IMR-90 (cell line): ENCODE results near the gene TSEN15. TPM values are rescaled to one million over a fixed set of nuclear protein-coding genes. Genes with fewer than 3 reads are reported as not detected.

Experiments used
- ATAC-seq: fragments of 200-7000 bp; cut with Tn5 transposase; 2 replicates; pipeline ENCODE4 v1.9.1; 2020; ENCODE audit warnings: low read depth, mild to moderate bottlenecking, moderate library complexity
- BruUV-seq: library from RNA; stranded (reverse); fragments of 400-500 nt; replicated peaks from 2 replicates; lab custom pipeline; 2021; lab: Mats Ljungman, UMichigan
- CTCF ChIA-PET: fragments of 300-600 bp; formaldehyde crosslinking; extraction: SDS; loops from one replicate; lab custom pipeline; 2021; ENCODE audit warnings: antibody characterized with exemption; lab: Yijun Ruan, JAX
- POLR2A ChIA-PET: fragments of 300-600 bp; sonication (Branson Sonifier 250); formaldehyde crosslinking; loops from one replicate; lab custom pipeline; 2022; ENCODE audit warnings: antibody characterized with exemption; ENCODE audit not compliant: unreplicated experiment; lab: Charles Lee
- DNase-seq: peaks from one replicate; pipeline ENCODE4 v3.0.0; 2013
- H2AFZ ChIP-seq: replicated peaks from 2 replicates; pipeline ENCODE3; 2013; ENCODE audit warnings: low read length, mild to moderate bottlenecking; ENCODE audit not compliant: poor library complexity
- H2AK5ac ChIP-seq: 2 replicates; pipeline ENCODE4 v1.6.1; 2013; ENCODE audit warnings: low read depth, low read length, inconsistent platforms
- H2AK9ac ChIP-seq: replicated peaks from 2 replicates; pipeline ENCODE3; 2013; ENCODE audit warnings: mild to moderate bottlenecking, low read depth, low read length, moderate library complexity; ENCODE audit not compliant: poor library complexity
- H2BK120ac ChIP-seq: 2 replicates; pipeline ENCODE4 v1.6.1; 2013; ENCODE audit warnings: low read depth, low read length, inconsistent platforms
- H2BK15ac ChIP-seq: 3 replicates; pipeline ENCODE4 v1.6.1; 2013; ENCODE audit warnings: low read depth, low read length, inconsistent platforms
- H2BK20ac ChIP-seq: 2 replicates; pipeline ENCODE4 v1.6.1; 2013; ENCODE audit warnings: low read depth, mild to moderate bottlenecking, inconsistent platforms, low read length, moderate library complexity
- H2BK5ac ChIP-seq: 2 replicates; pipeline ENCODE4 v1.6.1; 2013; ENCODE audit warnings: mild to moderate bottlenecking, low read depth, low read length, inconsistent platforms; ENCODE audit not compliant: poor library complexity, severe bottlenecking
- H3K14ac ChIP-seq: replicated peaks from 2 replicates; pipeline ENCODE4 v1.6.1; 2013; ENCODE audit warnings: low read depth, low read length, inconsistent platforms
- H3K18ac ChIP-seq: 2 replicates; pipeline ENCODE4 v1.6.1; 2013; ENCODE audit warnings: low read depth, low read length, control low read depth
- H3K23ac ChIP-seq: 2 replicates; pipeline ENCODE4 v1.6.1; 2013; ENCODE audit warnings: low read depth, low read length, inconsistent platforms
- H3K27ac ChIP-seq: 2 replicates; pipeline ENCODE4 v1.5.1; 2013; ENCODE audit warnings: mild to moderate bottlenecking, control low read depth, low read length; ENCODE audit not compliant: insufficient read depth
- H3K27me3 ChIP-seq: 2 replicates; pipeline ENCODE4 v1.6.1; 2013; ENCODE audit warnings: low read length; ENCODE audit not compliant: control insufficient read depth, insufficient read depth
- H3K36me3 ChIP-seq: 2 replicates; pipeline ENCODE4 v1.6.1; 2013; ENCODE audit warnings: low read length, mixed read lengths; ENCODE audit not compliant: control insufficient read depth, insufficient read depth
- H3K4ac ChIP-seq: 2 replicates; pipeline ENCODE4 v1.6.1; 2013; ENCODE audit warnings: low read depth, low read length, inconsistent platforms
- H3K4me1 ChIP-seq: 2 replicates; pipeline ENCODE4 v1.6.1; 2013; ENCODE audit warnings: low read length, mixed read lengths; ENCODE audit not compliant: control insufficient read depth, insufficient read depth
- H3K4me2 ChIP-seq: 2 replicates; pipeline ENCODE4 v1.6.1; 2013; ENCODE audit warnings: low read depth, mild to moderate bottlenecking, control low read depth, low read length, moderate library complexity
- H3K4me3 ChIP-seq: 2 replicates; pipeline ENCODE4 v1.5.1; 2013; ENCODE audit warnings: low read depth, mild to moderate bottlenecking, control low read depth, low read length, moderate library complexity; ENCODE audit not compliant: insufficient read depth
- H3K56ac ChIP-seq: 2 replicates; pipeline ENCODE4 v1.6.1; 2013; ENCODE audit warnings: low read length, inconsistent platforms; ENCODE audit not compliant: insufficient read depth; ENCODE audit errors: extremely low read depth
- H3K79me1 ChIP-seq, 2 experiments: 2 replicates each; pipeline ENCODE4 v1.6.1; 2013; ENCODE audit warnings: low read length in 2 of 2, inconsistent platforms in 1 of 2, low read depth in 1 of 2
- H3K9ac ChIP-seq: 2 replicates; pipeline ENCODE4 v1.6.1; 2013; ENCODE audit warnings: low read depth, low read length, control low read depth
- H3K9me1 ChIP-seq: 2 replicates; pipeline ENCODE4 v1.6.1; 2013; ENCODE audit warnings: low read length, inconsistent platforms; ENCODE audit not compliant: insufficient read depth
- H3K9me3 ChIP-seq: 2 replicates; pipeline ENCODE4 v1.6.1; 2013; ENCODE audit warnings: low read length; ENCODE audit not compliant: control insufficient read depth, insufficient read depth
- H4K20me1 ChIP-seq: 2 replicates; pipeline ENCODE4 v1.6.1; 2013; ENCODE audit warnings: low read length, inconsistent platforms; ENCODE audit not compliant: insufficient read depth
- H4K5ac ChIP-seq: 2 replicates; pipeline ENCODE4 v1.6.1; 2013; ENCODE audit warnings: mild to moderate bottlenecking, low read depth, low read length, control low read depth
- H4K8ac ChIP-seq, 2 experiments: 2 replicates each; pipeline ENCODE4 v1.6.1; 2013; ENCODE audit warnings: low read depth in 2 of 2, low read length in 2 of 2, control low read depth in 1 of 2, inconsistent platforms in 1 of 2
- H4K91ac ChIP-seq: 2 replicates; pipeline ENCODE4 v1.6.1; 2013; ENCODE audit warnings: low read depth, low read length, inconsistent platforms; ENCODE audit not compliant: insufficient read depth
- FOS ChIP-seq: fragments of 150-350 bp; IDR thresholded peaks from 2 replicates; pipeline ENCODE4 v1.6.1; 2016; ENCODE audit warnings: low read depth, low read length
- MAFK ChIP-seq: IDR thresholded peaks from 2 replicates; pipeline ENCODE4 v1.6.1; 2012; ENCODE audit warnings: low read depth, low read length, improper control_type of control experiment
- MXI1 ChIP-seq: IDR thresholded peaks from 2 replicates; pipeline ENCODE4 v1.6.1; 2012; ENCODE audit warnings: low read depth, mild to moderate bottlenecking, low read length, moderate library complexity, borderline replicate concordance
- NFE2L2 ChIP-seq: fragments of 150-350 bp; IDR thresholded peaks from 2 replicates; pipeline ENCODE4 v1.6.1; 2016; ENCODE audit warnings: low read depth, mild to moderate bottlenecking, low read length
- POLR2A ChIP-seq: IDR thresholded peaks from 2 replicates; pipeline ENCODE4 v1.6.1; 2012; ENCODE audit warnings: mild to moderate bottlenecking, low read depth, low read length
- RCOR1 ChIP-seq: IDR thresholded peaks from 2 replicates; pipeline ENCODE4 v1.6.1; 2012; ENCODE audit warnings: mild to moderate bottlenecking, low read length, improper control_type of control experiment; ENCODE audit not compliant: insufficient replicate concordance
- USF2 ChIP-seq: fragments of 150-350 bp; IDR thresholded peaks from 2 replicates; pipeline ENCODE4 v1.6.1; 2017; ENCODE audit warnings: mild to moderate bottlenecking, antibody characterized with exemption, low read length, low read depth
- WGBS, 2 experiments: methylation state at CpG; one replicate each; pipeline versions ENCODE4 v1.1.5 to v1.1.7; 2013; ENCODE audit warnings: missing lambda C conversion rate in 2 of 2; ENCODE audit not compliant: insufficient read length in 1 of 2; ENCODE audit errors: extremely low coverage in 2 of 2; 5-methylcytosine and 5-hydroxymethylcytosine counted together
- dilution Hi-C: fragments of 300-500 bp; cut with HindIII; formaldehyde crosslinking; loops from one replicate; pipeline ENCODE4 v1.14.3; 2018; ENCODE audit warnings: low sequenced_read_pairs; ENCODE audit not compliant: unreplicated experiment
- in situ Hi-C: fragments of 300-500 bp; cut with MboI; formaldehyde crosslinking; loops from 3 replicates; pipeline ENCODE4 v1.14.3; 2019; ENCODE audit warnings: low sequenced_read_pairs, inconsistent platforms, mixed read lengths
- intact Hi-C: fragments of 100-400 bp; cut with micrococcal nuclease; formaldehyde crosslinking; loops from 2 replicates; pipeline ENCODE4 v1.10.0; 2022
- polyA plus RNA-seq, 3 experiments: library from polyadenylated mRNA; depleted of rRNA; stranded (reverse); fragments of >200 nt; gene quantifications; 2 replicates each; pipeline ENCODE4 v1.2.3, GENCODE V29; 2012; ENCODE audit warnings: low replicate concordance in 1 of 3
- total RNA-seq: library from RNA; depleted of rRNA; stranded (reverse); fragments of >200 nt; gene quantifications from 2 replicates; pipeline ENCODE4 v1.2.3, GENCODE V29; 2012

Gene TSEN15
- total and polyA plus RNA-seq, 2 of the 4 experiments (the other 2 are of a cell fraction): 32.4 to 45.0 TPM

- peak overlapping the region; percentile 10; the same call in 1 of the 2 replicates for H2AK5ac ChIP-seq
- peak overlapping the region; percentile 84 for H2AFZ ChIP-seq
- no peak overlapping the region for H3K9ac ChIP-seq
- ChIA-PET POLR2A (no interaction called here), CTCF (no interaction called here)
- H4K20me1 ChIP-seq: no peaks in the 10 kb centered on the region
- H2BK20ac ChIP-seq: peak overlapping the region; percentile 87; the same call in 1 of the 2 replicates
- intact Hi-C loops (no loop called here), dilution Hi-C loops (no loop called here), in situ Hi-C loops (no loop called here)
- H3K14ac ChIP-seq: peak overlapping the region; percentile 49
- ATAC-seq (peak; percentile 96), DNase-seq (peak; percentile 95)
- H3K36me3 ChIP-seq: no peaks in the 10 kb centered on the region
- no TSS peak for BruUV-seq
- peak overlapping the region; percentile 76; the same call in 2 of the 3 replicates for H2BK15ac ChIP-seq
- H3K4me2 ChIP-seq: no peak overlapping the region; the same call in 1 of the 2 replicates
- H3K18ac ChIP-seq: no peak overlapping the region; the same call in 1 of the 2 replicates
- no peaks in the 10 kb centered on the region for H3K9me3 ChIP-seq
- no peak overlapping the region for H3K56ac ChIP-seq
- 0 out of 2 replicates have a peak, but pooled peaks cover 4% of the 10 kb centered on the region for H3K9me1 ChIP-seq
- H3K4me3 ChIP-seq: no peak overlapping the region
- peak overlapping the region; percentile 64 for H3K4ac ChIP-seq
- no peaks in the 10 kb centered on the region for H3K27me3 ChIP-seq
- peak overlapping the region; percentile 24 for H3K27ac ChIP-seq
- peak overlapping the region; percentile 39; the same call in 1 of the 2 replicates for H4K91ac ChIP-seq
- H3K79me1 ChIP-seq: peaks cover 0 to 11% of the 10 kb centered on the region in 2 experiments; a peak in 2 of 4 replicates
- H2BK120ac ChIP-seq: peak overlapping the region; percentile 79
- H3K23ac ChIP-seq: peak overlapping the region; percentile 64; the same call in 1 of the 2 replicates
- WGBS, 2 experiments: 40% methylated on average over 1 of the region's 2 CpGs; no CpG with 5 or more reads in 1 of the 2 experiments
- TF ChIP-seq POLR2A: no peak
- TF ChIP-seq MXI1: no peak
- TF ChIP-seq MAFK: peak; percentile 52
- peak; percentile 73 for TF ChIP-seq NFE2L2
- peak; percentile 65 for TF ChIP-seq RCOR1
- peak; percentile 70 for TF ChIP-seq USF2
- peak; percentile 51; the same call in 1 of the 2 replicates for TF ChIP-seq FOS
- H2AK9ac ChIP-seq: peak overlapping the region; percentile 66
- H2BK5ac ChIP-seq: peak overlapping the region; percentile 85
- H4K5ac ChIP-seq: no peak overlapping the region; the same call in 1 of the 2 replicates
- peak overlapping the region; percentile 26 to 85; a peak in 3 of 4 replicates for H4K8ac ChIP-seq
- peaks cover 2% of the 10 kb centered on the region; the same call in 1 of the 2 replicates for H3K4me1 ChIP-seq
Measured at GRCh38 chr1:184002071-184002470, 49.5 kb upstream of the TSEN15 start.
